ENCODE measurements around the gene ZNF747. TPM values are rescaled to one million over a fixed set of nuclear protein-coding genes. Genes with fewer than 3 reads are reported as not detected.
A peak's percentile ranks its signal among the peaks of the same experiment; 100 is the strongest.
"Not testable (repeated sequence)": the region's sequence is repeated elsewhere in the genome, so short reads cannot be mapped to it uniquely, and the experiment has no call there.

ZNF747 gene
- total and polyA plus RNA-seq, 4 donors: 8.8 to 13.1 (median 9.9) TPM

DNA sequence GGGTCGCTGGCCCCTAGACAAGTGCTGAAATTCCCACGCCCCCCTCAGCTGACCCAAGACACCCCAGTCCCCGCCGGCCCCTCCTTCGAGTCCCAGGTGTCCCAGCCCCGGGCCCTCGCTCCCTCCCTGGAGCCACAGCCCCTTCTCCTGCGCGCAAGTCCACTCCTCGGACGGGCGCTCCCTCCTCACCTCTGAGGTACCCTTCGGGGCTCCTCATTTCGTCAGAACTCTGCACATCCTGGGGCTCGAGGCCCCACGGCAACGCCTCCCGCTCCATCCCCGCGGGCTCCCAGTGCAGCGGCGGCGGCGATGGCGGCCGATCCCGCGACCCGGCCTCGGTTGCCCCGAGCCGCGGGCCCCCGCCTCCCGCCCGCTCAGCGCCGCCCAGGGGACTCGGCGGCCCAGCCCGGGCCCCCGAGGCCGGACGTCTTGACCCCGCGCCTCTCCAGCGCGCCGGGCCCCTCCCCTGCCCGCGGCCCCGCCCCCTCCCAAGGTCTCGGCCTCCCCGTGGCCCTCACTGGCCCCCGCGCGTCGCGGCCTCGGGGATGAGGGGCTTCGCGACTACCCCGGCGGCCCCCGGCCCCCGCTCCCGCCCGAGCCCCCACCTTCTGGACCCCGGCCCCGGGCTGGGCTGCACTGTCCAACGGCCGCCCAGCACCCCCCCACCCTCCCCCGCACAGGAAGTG is 8.4 kb downstream of the ZNF747 start, which contains the start of gene ZNF768:
TSS of gene ZNF768 (minus strand) at position 430 of the 686 bp plus-strand sequence. CDS start at position 277, 153 bp downstream.
- DNase-seq (ENCODE audit: low read depth in 4 of 6, low spot score in 6 of 6): peak in 2 of 6 donors; percentile 26 to 30
- Histone ChIP-seq H3K27me3 (ENCODE audit: control insufficient read depth, insufficient read depth, low read length) (no peaks in the 10 kb centered on the region), H3K4me1 (ENCODE audit: control insufficient read depth, insufficient read depth, low read length) (peaks cover 37% of the 10 kb centered on the region), H3K9me3 (ENCODE audit: control insufficient read depth, insufficient read depth, low read length) (no peaks in the 10 kb centered on the region), H3K27ac (ENCODE audit: low read depth, low read length) (peak within 1 kb of the TSS; percentile 98), H3K4me3 (ENCODE audit: low read depth, low read length) (peak within 1 kb of the TSS; percentile 80), H3K36me3 (ENCODE audit: control insufficient read depth, insufficient read depth, low read length) (peaks cover 30% of the 10 kb centered on the region)
- under 1% methylated on average over 60 of the region's 73 CpGs for WGBS (ENCODE audit: insufficient coverage)

DNA sequence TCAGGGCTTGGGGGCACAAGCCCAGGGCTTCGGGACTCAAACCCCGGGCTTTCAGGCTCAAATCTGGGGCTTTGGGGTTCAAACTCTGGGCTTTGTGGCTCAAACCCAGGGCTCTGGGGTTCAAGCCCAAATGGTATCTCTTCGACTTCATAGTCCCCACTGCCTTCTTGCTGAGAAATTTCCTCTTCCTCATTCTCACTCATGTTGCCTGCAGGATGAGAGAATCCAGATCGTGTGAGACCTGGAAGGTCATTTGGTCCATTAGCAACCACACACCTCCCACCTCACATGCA is 8.9 kb downstream of the ZNF747 start:
- Histone ChIP-seq H3K36me3 (ENCODE audit: control insufficient read depth, insufficient read depth, low read length) (peaks cover 26% of the 10 kb centered on the region), H3K9me3 (ENCODE audit: control insufficient read depth, insufficient read depth, low read length) (no peaks in the 10 kb centered on the region), H3K27me3 (ENCODE audit: control insufficient read depth, insufficient read depth, low read length) (no peaks in the 10 kb centered on the region), H3K4me1 (ENCODE audit: control insufficient read depth, insufficient read depth, low read length) (peaks cover 37% of the 10 kb centered on the region), H3K4me3 (ENCODE audit: low read depth, low read length) (peak overlapping the region; percentile 60), H3K27ac (ENCODE audit: low read depth, low read length) (peak overlapping the region; percentile 64)
- no peak for DNase-seq (ENCODE audit: low read depth in 4 of 6, low spot score in 6 of 6)
- WGBS (ENCODE audit: insufficient coverage): 69% methylated on average over 3 of the region's 4 CpGs

- Histone ChIP-seq H3K4me3 (ENCODE audit: low read depth, low read length) (no peak overlapping the region), H3K36me3 (ENCODE audit: control insufficient read depth, insufficient read depth, low read length) (peaks cover 22% of the 10 kb centered on the region), H3K27me3 (ENCODE audit: control insufficient read depth, insufficient read depth, low read length) (no peaks in the 10 kb centered on the region), H3K9me3 (ENCODE audit: control insufficient read depth, insufficient read depth, low read length) (no peaks in the 10 kb centered on the region), H3K27ac (ENCODE audit: low read depth, low read length) (no peak overlapping the region), H3K4me1 (ENCODE audit: control insufficient read depth, insufficient read depth, low read length) (peaks cover 37% of the 10 kb centered on the region)
- no peak for DNase-seq (ENCODE audit: low read depth in 4 of 6, low spot score in 6 of 6)
- 96% methylated on average over 60 of the region's 60 CpGs for WGBS (ENCODE audit: insufficient coverage)
Observed at GRCh38 chr16:30524575-30525568, 9.8 kb downstream of the ZNF747 start.

GRCh38 chr16:30523768-30524574 is 10.7 kb downstream of the ZNF747 start:
- Histone ChIP-seq H3K27me3 (ENCODE audit: control insufficient read depth, insufficient read depth, low read length) (no peaks in the 10 kb centered on the region), H3K27ac (ENCODE audit: low read depth, low read length) (no peak overlapping the region), H3K4me1 (ENCODE audit: control insufficient read depth, insufficient read depth, low read length) (peaks cover 37% of the 10 kb centered on the region), H3K9me3 (ENCODE audit: control insufficient read depth, insufficient read depth, low read length) (no peaks in the 10 kb centered on the region), H3K4me3 (ENCODE audit: low read depth, low read length) (no peak overlapping the region), H3K36me3 (ENCODE audit: control insufficient read depth, insufficient read depth, low read length) (peaks cover 22% of the 10 kb centered on the region)
- 76% methylated on average over 23 of the region's 26 CpGs for WGBS (ENCODE audit: insufficient coverage)
- peak in 1 of 6 donors; percentile 28 for DNase-seq (ENCODE audit: low read depth in 4 of 6, low spot score in 6 of 6)

GRCh38 chr16:30522702-30523463 is 11.8 kb downstream of the ZNF747 start:
- DNase-seq (ENCODE audit: low read depth in 4 of 6, low spot score in 6 of 6); H3K27me3 ChIP-seq (ENCODE audit: control insufficient read depth, insufficient read depth, low read length); H3K9me3 ChIP-seq (ENCODE audit: control insufficient read depth, insufficient read depth, low read length); H3K27ac ChIP-seq (ENCODE audit: low read depth, low read length); H3K4me3 ChIP-seq (ENCODE audit: low read depth, low read length): not testable (repeated sequence)
- Histone ChIP-seq H3K4me1 (ENCODE audit: control insufficient read depth, insufficient read depth, low read length) (peaks cover 33% of the 10 kb centered on the region), H3K36me3 (ENCODE audit: control insufficient read depth, insufficient read depth, low read length) (peaks cover 22% of the 10 kb centered on the region)
- WGBS (ENCODE audit: insufficient coverage): 87% methylated on average over 3 of the region's 12 CpGs

DNA sequence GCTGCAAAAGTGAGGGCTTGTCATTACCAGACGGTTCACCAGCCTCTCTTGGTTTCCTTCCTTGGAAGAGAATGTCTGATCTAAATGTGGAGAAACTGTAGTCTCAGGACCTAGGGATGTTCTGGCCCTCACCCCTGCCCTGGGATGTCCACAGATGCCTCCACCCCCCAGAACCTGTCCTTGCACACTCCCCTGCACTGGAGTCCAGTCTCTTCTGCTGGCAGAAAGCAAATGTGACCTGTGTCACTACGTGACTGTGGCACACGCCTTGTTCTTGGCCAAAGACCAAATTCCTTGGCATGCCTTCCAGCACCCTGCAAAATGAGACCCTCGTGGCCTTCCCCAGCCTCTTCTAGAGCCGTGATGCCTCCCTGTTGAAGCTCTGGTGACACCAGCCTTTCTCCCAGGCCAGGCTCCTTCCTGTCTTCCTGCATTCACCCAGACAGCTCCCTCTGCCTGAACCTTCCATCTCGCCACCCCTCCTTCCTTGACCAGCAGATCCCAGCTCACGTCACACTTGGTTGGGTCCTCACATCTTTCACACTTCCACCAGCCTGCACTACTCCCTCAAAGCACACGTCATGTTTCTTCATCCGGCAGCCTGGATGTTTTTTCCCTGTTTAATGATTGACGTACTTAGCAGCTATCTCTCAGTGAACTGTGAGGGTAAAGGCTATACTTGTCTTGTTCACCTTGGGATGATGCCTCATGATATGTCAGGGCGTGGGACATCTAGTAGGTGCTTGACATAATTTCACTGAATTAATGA is 12.6 kb downstream of the ZNF747 start:
- peaks cover 22% of the 10 kb centered on the region for H3K36me3 ChIP-seq (ENCODE audit: control insufficient read depth, insufficient read depth, low read length)
- WGBS (ENCODE audit: insufficient coverage): 63% methylated on average over 9 of the region's 11 CpGs
- H3K27me3 ChIP-seq (ENCODE audit: control insufficient read depth, insufficient read depth, low read length): no peaks in the 10 kb centered on the region
- no peaks in the 10 kb centered on the region for H3K9me3 ChIP-seq (ENCODE audit: control insufficient read depth, insufficient read depth, low read length)
- no peak for DNase-seq (ENCODE audit: low read depth in 4 of 6, low spot score in 6 of 6)
- peaks cover 25% of the 10 kb centered on the region for H3K4me1 ChIP-seq (ENCODE audit: control insufficient read depth, insufficient read depth, low read length)
- no peak overlapping the region for H3K4me3 ChIP-seq (ENCODE audit: low read depth, low read length)
- H3K27ac ChIP-seq (ENCODE audit: low read depth, low read length): no peak overlapping the region

DNA sequence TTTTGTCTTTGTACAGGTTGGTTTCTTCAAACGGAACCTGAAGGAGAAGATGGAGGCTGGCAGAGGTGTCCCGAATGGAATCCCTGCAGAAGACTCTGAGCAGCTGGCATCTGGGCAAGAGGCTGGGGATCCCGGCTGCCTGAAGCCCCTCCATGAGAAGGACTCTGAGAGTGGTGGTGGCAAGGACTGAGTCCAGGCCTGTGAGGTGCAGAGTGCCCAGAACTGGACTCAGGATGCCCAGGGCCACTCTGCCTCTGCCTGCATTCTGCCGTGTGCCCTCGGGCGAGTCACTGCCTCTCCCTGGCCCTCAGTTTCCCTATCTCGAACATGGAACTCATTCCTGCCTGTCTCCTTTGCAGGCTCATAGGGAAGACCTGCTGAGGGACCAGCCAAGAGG is 13.2 kb downstream of the ZNF747 start:
- WGBS (ENCODE audit: insufficient coverage): 92% methylated on average over 7 of the region's 7 CpGs

DNA sequence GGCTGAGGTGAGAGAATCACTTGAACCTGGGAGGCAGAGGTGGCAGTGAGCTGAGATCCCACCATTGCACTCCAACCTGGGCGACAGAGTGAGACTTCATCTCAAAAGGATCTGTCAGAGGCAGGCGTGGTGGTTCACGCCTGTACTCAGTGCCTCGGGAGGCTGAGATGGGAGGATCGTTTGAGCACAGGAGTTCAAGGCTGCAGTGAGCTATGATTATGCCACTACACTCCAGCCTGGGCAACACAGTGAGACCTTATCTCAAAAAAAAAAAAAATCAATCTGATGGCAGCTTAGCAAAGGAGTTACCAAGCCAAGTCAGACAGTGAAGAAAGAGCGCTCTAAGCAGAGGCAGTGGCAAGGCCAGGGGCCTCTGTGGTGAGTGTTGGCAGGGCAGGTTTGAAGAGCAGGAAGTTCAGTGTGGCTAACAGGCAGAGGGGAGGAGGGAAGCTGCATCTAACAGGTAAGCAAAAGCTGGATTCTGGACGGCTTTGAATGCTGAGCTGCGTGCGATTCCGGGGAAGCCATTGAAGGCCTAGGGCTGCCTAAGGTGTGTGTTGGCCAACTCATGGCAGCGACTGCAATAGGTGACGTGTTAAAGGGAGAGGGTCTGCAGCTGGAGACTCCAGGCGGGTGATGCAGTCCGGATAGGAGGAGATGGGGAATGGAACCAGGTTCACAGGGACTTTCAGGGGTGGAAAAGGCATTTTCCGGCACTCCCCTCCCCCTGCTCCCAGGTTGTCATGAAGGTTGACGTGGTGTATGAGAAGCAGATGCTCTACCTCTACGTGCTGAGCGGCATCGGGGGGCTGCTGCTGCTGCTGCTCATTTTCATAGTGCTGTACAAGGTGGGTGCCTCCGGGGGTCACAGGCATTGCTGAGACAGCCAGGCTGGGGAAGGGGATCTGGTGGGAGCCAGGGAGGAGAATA is 15.3 kb downstream of the ZNF747 start:
- WGBS (ENCODE audit: insufficient coverage): 86% methylated on average over 20 of the region's 20 CpGs
- no peak overlapping the region for H3K27ac ChIP-seq (ENCODE audit: low read depth, low read length)

More for the DNA sequence above, 13.2 kb downstream of the ZNF747 start:
- Histone ChIP-seq H3K9me3 (ENCODE audit: control insufficient read depth, insufficient read depth, low read length) (no peaks in the 10 kb centered on the region), H3K4me3 (ENCODE audit: low read depth, low read length) (no peak overlapping the region), H3K36me3 (ENCODE audit: control insufficient read depth, insufficient read depth, low read length) (peaks cover 22% of the 10 kb centered on the region), H3K27ac (ENCODE audit: low read depth, low read length) (no peak overlapping the region), H3K4me1 (ENCODE audit: control insufficient read depth, insufficient read depth, low read length) (peaks cover 22% of the 10 kb centered on the region), H3K27me3 (ENCODE audit: control insufficient read depth, insufficient read depth, low read length) (no peaks in the 10 kb centered on the region)
- no peak for DNase-seq (ENCODE audit: low read depth in 4 of 6, low spot score in 6 of 6)

More for the DNA sequence above, 15.3 kb downstream of the ZNF747 start:
- Histone ChIP-seq H3K36me3 (ENCODE audit: control insufficient read depth, insufficient read depth, low read length) (peaks cover 12% of the 10 kb centered on the region), H3K9me3 (ENCODE audit: control insufficient read depth, insufficient read depth, low read length) (no peaks in the 10 kb centered on the region), H3K4me1 (ENCODE audit: control insufficient read depth, insufficient read depth, low read length) (peaks cover 5% of the 10 kb centered on the region), H3K27me3 (ENCODE audit: control insufficient read depth, insufficient read depth, low read length) (no peaks in the 10 kb centered on the region), H3K4me3 (ENCODE audit: low read depth, low read length) (no peak overlapping the region)
- DNase-seq (ENCODE audit: low read depth in 4 of 6, low spot score in 6 of 6): no peak

Measured in spinal cord (tissue), 10 donors.